GM21576 (cell line): ENCODE data around the gene ARHGAP10.

Experiments used
- ATAC-seq: cut with Tn5 transposase; IDR thresholded peaks from one replicate; pipeline ENCODE4 v1.9.1; 2021; ENCODE audit warnings: mild to moderate bottlenecking, moderate library complexity; ENCODE audit not compliant: unreplicated experiment

Gene ARHGAP10

GRCh38 chr4:148116969-148117368 is 385.1 kb downstream of the ARHGAP10 start:
- ATAC-seq, result no peak

GRCh38 chr4:148118179-148118578 is 386.3 kb downstream of the ARHGAP10 start:
- no peak for ATAC-seq

- ATAC-seq, result no peak
Measured at GRCh38 chr4:148118633-148119032, 386.7 kb downstream of the ARHGAP10 start.

- ATAC-seq, result no peak
Measured at GRCh38 chr4:148120216-148120615, 388.3 kb downstream of the ARHGAP10 start.
